ENCODE results near the gene MCTP2.

The MCTP2 gene

DNA sequence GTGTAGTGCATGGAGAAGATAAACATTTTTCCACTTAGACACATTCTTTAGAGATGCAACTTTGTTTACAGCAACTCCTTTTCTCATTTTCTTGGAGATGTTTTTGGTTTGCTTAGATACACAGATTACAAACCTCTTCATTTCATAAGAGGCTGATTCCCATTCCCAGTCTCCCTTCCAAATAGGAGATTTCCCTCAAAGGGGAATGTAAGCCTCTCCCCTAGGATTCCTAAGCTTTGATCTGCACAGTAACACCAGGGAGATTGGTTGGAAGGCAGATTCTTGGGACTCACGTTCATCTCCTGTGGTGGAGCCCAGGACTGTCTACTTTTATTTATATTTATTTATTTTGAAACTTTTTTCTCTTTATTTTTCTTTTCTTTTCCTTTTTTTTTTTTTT, 63.2 kb downstream of the MCTP2 start:
- POLR2A ChIA-PET, result no interaction called here
- Histone ChIP-seq H3K4me3 (ENCODE audit: low read depth, low read length) (no peak overlapping the region), H3K4me1 (ENCODE audit: control insufficient read depth, insufficient read depth, low read length) (no peaks in the 10 kb centered on the region), H3K36me3 (ENCODE audit: control insufficient read depth in 2 of 2, insufficient read depth in 1 of 2, low read length in 2 of 2) (no peaks in the 10 kb centered on the region; a peak in 1 of 3 replicates), H3K27ac (ENCODE audit: extremely low read depth, low read depth, low read length) (no peak overlapping the region), H3K9me3 (ENCODE audit: control insufficient read depth, insufficient read depth, low read depth, low read length) (no peaks in the 10 kb centered on the region)
- CTCF ChIA-PET, result no interaction called here
- no peak for TF ChIP-seq ZFP37 (tag by site-specific recombination; IDR thresholded peaks at IDR 0.05)
- no peak for TF ChIP-seq ZNF146 (tag by site-specific recombination; IDR thresholded peaks at IDR 0.05)
- TF ChIP-seq, protein P1, sequence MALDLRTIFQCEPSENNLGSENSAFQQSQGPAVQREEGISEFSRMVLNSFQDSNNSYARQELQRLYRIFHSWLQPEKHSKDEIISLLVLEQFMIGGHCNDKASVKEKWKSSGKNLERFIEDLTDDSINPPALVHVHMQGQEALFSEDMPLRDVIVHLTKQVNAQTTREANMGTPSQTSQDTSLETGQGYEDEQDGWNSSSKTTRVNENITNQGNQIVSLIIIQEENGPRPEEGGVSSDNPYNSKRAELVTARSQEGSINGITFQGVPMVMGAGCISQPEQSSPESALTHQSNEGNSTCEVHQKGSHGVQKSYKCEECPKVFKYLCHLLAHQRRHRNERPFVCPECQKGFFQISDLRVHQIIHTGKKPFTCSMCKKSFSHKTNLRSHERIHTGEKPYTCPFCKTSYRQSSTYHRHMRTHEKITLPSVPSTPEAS (tag by site-specific recombination; IDR thresholded peaks at IDR 0.05), result no peak
- TF ChIP-seq RBAK (tag by site-specific recombination; IDR thresholded peaks at IDR 0.05), result no peak
- TF ChIP-seq ZNF394 (tag by site-specific recombination; IDR thresholded peaks at IDR 0.05; ENCODE audit: borderline replicate concordance), result no peak
- TF ChIP-seq HOXD13 (CRISPR knock-in tag; IDR thresholded peaks at IDR 0.05; ENCODE audit: borderline replicate concordance), result no peak
- no peak for TF ChIP-seq ZNF610 (tag by site-specific recombination; IDR thresholded peaks at IDR 0.05; ENCODE audit: borderline replicate concordance)
- no peak for TF ChIP-seq ZNF362 (tag by site-specific recombination; IDR thresholded peaks at IDR 0.05)
- no peak for TF ChIP-seq ZNF423 (tag by site-specific recombination; IDR thresholded peaks at IDR 0.05)

- H3K36me3 ChIP-seq (ENCODE audit: control insufficient read depth in 2 of 2, insufficient read depth in 1 of 2, low read length in 2 of 2), result no peaks in the 10 kb centered on the region; a peak in 2 of 3 replicates
- no peak overlapping the region for H3K4me3 ChIP-seq (ENCODE audit: low read depth, low read length)
- H3K27ac ChIP-seq (ENCODE audit: extremely low read depth, low read depth, low read length), result no peak overlapping the region
- no peaks in the 10 kb centered on the region for H3K9me3 ChIP-seq (ENCODE audit: control insufficient read depth, insufficient read depth, low read depth, low read length)
- ChIA-PET CTCF (no interaction called here), POLR2A (no interaction called here)
- no peaks in the 10 kb centered on the region for H3K4me1 ChIP-seq (ENCODE audit: control insufficient read depth, insufficient read depth, low read length)
- no peak for TF ChIP-seq ZBTB20 (tag by site-specific recombination; IDR thresholded peaks at IDR 0.05)
- no peak for TF ChIP-seq ZNF514 (tag by site-specific recombination; IDR thresholded peaks at IDR 0.05)
- TF ChIP-seq ZNF677 (tag by site-specific recombination; IDR thresholded peaks at IDR 0.05), result no peak
- no peak for TF ChIP-seq ZNF416 (tag by site-specific recombination; IDR thresholded peaks at IDR 0.05)
- TF ChIP-seq, protein P2, sequence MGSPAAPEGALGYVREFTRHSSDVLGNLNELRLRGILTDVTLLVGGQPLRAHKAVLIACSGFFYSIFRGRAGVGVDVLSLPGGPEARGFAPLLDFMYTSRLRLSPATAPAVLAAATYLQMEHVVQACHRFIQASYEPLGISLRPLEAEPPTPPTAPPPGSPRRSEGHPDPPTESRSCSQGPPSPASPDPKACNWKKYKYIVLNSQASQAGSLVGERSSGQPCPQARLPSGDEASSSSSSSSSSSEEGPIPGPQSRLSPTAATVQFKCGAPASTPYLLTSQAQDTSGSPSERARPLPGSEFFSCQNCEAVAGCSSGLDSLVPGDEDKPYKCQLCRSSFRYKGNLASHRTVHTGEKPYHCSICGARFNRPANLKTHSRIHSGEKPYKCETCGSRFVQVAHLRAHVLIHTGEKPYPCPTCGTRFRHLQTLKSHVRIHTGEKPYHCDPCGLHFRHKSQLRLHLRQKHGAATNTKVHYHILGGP (tag by site-specific recombination; IDR thresholded peaks at IDR 0.05), result no peak
- no peak for TF ChIP-seq PRDM2 (tag by site-specific recombination; IDR thresholded peaks at IDR 0.05; ENCODE audit: borderline replicate concordance)
- TF ChIP-seq ZNF362 (tag by site-specific recombination; IDR thresholded peaks at IDR 0.05), result no peak
- TF ChIP-seq ZNF658 (tag by site-specific recombination; IDR thresholded peaks at IDR 0.05), result no peak
- TF ChIP-seq ZNF221 (tag by site-specific recombination; IDR thresholded peaks at IDR 0.05; ENCODE audit: borderline replicate concordance), result no peak
- no peak for TF ChIP-seq ZNF544 (tag by site-specific recombination; IDR thresholded peaks at IDR 0.05)
- no peak for TF ChIP-seq ZNF791 (tag by site-specific recombination; IDR thresholded peaks at IDR 0.05)
- TF ChIP-seq ZNF302 (tag by site-specific recombination; IDR thresholded peaks at IDR 0.05; ENCODE audit: low read depth), result no peak
- no peak for TF ChIP-seq ZNF423 (tag by site-specific recombination; IDR thresholded peaks at IDR 0.05)
- TF ChIP-seq, protein P3, sequence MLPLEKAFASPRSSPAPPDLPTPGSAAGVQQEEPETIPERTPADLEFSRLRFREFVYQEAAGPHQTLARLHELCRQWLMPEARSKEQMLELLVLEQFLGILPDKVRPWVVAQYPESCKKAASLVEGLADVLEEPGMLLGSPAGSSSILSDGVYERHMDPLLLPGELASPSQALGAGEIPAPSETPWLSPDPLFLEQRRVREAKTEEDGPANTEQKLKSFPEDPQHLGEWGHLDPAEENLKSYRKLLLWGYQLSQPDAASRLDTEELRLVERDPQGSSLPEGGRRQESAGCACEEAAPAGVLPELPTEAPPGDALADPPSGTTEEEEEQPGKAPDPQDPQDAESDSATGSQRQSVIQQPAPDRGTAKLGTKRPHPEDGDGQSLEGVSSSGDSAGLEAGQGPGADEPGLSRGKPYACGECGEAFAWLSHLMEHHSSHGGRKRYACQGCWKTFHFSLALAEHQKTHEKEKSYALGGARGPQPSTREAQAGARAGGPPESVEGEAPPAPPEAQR (tag by site-specific recombination; IDR thresholded peaks at IDR 0.05), result no peak
Observed at GRCh38 chr15:94295275-94295674, 63.9 kb downstream of the MCTP2 start.
